GM08714 (cell line): ENCODE measurements around the gene BRD3OS.
A peak's percentile ranks its signal among the peaks of the same experiment; 100 is the strongest.

Experiments
- H3K4me3 ChIP-seq: fragments of 200-500 bp; sonication (Bioruptor generic); 2 replicates; pipeline ENCODE4 v1.5.1; 2014; ENCODE audit warnings: mild to moderate bottlenecking, low read length, inconsistent platforms
- ZNF274 ChIP-seq: IDR thresholded peaks from 2 replicates; pipeline ENCODE4 v1.6.1; 2012; ENCODE audit warnings: mild to moderate bottlenecking, low read depth, low read length

The BRD3OS gene

DNA sequence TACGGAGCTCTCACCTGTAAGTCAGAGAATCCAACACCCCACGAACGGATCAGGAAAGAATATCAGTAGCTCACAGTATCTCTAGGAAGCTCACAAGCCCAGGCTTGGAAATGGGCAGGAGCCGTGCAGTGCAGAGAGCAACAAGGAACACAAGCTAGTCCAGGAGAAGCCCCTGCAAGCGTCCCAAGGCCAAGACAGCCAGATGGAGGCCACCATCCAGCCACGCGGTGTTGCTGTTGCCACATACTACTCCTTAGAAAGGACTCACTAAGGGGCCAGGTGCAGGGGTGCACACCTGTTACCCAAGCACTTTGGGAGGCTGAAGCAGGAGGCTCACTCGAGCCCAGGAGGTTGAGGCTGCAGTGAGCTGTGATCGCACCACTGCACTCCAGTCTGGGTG, 17.7 kb upstream of the BRD3OS start:
- H3K4me3 ChIP-seq = no peak overlapping the region
- no peak for TF ChIP-seq ZNF274

DNA sequence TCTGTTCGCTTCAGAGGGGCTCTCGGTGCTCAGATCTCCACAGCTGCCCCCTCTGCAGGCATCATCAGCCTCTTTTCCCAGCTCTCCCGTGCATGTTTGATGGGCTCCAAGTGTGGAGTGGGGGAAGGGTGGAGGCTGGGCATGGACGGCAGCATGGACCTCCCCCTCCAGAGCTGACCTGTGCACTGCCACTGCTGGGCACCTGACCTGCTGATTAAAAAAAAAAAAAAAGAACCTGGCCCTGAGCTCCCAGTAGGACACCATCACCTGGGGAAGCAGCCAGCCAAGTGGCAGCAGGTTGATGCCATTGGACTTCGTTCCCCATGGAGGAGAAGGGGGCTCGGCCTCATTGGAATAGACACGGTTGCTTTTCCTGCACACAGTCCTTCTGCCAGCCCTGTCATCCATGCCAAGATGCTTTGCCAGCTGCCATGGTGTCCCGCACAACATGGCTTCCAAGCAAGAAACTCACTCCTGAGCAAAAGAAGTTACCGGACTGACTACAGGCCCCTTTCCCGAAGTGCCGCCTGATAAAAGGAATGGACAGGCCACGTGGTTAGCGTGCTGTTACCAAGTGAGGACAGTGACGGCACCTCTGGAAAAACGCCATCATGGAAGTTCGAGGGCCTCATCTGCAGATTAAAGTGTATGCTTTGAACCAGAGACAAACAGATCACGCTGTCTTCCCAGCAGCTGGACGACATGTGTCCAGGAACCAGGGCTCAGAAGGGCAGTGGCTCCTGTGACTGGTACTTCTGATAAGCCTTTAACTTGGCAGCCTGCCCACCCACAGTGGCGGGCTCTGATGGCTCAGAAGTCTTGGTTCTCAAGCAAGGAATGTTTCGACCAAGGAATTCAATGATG, 14.7 kb upstream of the BRD3OS start:
- no peak for TF ChIP-seq ZNF274
- no peak overlapping the region for H3K4me3 ChIP-seq

DNA sequence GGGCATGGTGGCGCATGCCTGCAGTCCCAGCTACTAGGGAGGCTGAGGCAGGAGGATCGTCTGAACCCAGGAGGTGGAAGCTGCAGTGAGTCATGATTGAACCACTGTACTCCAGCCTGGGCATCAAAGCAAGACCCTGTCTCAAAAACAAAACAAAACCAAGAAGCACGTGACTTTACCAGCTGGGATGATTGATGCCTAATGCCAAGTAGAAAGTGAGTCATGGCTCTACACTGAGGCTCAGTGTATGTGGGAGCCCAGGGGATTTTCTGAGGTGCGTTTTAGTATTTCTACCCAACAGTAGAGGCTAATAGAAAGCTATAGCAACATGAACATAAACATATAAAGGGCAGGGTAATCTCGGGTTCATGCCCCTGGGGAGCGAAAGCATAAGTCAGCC, 13.9 kb upstream of the BRD3OS start:
- TF ChIP-seq ZNF274 = no peak
- H3K4me3 ChIP-seq = no peak overlapping the region

DNA sequence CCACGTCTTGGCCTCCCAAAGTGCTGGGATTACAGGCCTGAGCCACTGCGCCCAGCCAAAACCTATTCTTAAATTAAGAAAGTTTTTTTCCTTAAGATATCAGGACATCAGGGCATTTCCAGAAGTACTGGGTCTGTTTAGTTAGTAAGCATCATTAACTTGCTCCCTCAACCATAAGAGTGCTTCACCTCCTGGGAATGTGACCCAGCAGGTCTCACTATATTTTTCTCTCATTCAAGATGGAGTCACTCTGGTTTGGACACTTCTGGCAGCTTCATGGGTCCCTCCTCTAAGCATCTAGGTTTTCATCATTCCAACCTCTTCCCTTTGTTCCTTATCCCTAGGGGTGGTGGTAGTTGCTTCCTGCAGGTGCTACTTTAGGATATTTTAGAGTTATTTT, 10.3 kb upstream of the BRD3OS start:
- H3K4me3 ChIP-seq = no peak overlapping the region
- no peak for TF ChIP-seq ZNF274

DNA sequence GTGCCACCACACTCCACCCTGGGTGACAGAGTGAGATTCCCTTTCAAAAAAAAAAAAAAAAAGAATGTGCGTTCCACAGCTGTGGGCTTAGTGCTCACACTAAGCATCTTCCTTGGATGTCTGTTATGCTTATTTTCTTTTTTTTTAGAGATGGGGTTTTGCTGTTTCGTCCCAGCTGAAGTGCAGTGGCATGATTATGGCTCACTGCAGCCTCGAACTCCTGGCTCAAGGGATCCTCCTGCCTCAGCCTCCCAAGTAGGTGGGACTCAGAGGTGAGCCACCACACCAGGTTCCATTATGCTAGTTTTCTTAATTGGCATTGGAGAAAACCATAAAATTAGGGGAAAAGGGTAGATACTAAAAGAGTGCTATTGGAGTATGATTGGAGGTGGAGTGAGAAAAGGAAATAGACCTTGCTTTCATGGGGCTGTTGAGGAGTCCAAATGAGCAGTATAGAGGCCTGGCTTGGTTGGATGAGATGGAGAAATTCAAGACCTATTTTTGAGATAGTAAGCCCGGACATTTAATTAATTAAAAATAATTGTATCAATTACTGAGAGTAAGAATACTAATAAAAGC, 978 bp upstream of the BRD3OS start:
- TF ChIP-seq ZNF274 = no peak
- H3K4me3 ChIP-seq = peak overlapping the region; percentile 31; the same call in 1 of the 2 replicates

DNA sequence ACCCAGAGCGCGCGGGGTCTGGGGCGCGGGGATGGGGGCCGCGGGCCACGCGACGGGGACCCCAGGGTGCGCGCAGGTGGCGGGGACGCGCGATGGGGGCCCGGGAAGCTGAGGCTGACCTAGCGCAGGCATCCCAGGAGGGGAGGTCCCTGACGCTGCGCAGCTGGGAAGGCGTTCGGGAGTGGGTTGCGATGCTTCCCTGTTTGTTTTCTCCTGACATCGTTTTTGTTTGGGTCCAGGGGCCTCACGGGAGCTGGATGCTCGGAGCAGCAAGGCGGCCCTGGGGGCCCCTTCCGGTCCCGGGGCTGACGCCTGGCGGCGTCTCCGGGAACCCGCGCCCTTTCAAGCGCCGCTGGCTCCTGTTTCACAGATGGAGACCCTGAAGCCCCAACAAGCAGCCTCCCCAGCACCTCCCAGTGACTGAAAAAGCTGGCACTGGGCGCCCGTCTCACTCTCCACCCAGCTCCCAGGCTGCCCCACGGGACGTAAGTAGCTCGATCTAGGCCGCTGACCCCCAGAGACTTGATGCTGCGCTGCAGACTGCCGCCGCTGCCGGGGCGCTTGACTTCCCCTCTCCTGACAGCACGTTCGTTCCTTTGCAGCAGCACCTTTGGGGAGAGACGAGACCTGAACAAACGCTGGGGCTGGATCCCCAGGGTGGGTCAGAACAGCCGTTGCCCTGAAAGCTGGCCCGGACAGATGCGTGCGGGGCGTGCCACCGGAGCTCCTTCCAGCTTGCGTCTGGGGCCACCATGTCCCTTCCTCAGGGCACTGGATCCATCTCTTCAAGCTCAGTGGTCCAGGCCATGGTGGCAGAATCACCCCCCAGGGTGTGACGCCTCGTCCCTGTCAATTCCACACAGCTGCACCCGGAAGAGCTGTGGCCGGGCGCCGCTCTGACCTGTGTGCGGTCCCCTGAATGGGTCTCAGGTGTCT, 593 bp downstream of the BRD3OS start:
- no peak for TF ChIP-seq ZNF274
- peak overlapping the region; percentile 87 for H3K4me3 ChIP-seq

DNA sequence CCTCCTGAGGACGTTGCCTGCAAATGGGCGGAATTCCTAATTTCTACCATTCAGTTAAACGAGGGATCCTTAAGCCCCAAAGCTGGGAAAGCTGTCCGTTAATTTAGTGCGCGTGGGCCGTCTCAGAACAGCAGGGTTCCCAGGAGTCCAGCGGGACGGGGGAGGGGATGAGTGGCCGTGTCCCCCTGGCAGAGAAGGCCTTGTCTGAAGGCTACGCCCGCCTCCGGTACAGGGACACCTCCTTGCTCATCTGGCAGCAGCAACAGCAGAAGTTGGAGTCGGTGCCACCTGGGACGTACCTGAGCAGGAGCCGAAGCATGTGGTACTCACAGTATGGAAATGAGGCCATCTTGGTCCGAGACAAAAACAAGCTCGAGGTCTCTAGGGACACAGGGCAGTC, 1.3 kb downstream of the BRD3OS start:
- TF ChIP-seq ZNF274 = no peak
- no peak overlapping the region; the same call in 1 of the 2 replicates for H3K4me3 ChIP-seq

DNA sequence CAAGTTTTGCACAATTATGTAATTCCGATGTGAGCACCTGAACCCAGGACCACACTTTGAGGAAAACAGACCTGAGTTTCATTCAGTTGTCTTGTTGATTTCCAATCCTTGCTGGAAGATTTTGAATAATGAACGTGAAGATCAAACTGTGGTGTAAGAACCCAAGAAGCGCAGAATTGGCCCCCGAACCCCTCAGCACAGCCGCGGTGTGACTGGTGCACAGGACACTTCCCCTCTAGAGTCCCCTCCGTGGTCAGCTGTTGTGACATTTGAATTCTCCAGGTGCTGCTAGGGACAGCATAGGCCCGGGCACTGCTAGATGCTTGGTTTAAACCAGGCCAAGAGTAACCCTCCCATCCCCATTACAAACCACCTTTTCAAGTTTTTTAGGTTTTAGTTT, 1.7 kb downstream of the BRD3OS start:
- TF ChIP-seq ZNF274 = no peak
- no peak overlapping the region for H3K4me3 ChIP-seq

DNA sequence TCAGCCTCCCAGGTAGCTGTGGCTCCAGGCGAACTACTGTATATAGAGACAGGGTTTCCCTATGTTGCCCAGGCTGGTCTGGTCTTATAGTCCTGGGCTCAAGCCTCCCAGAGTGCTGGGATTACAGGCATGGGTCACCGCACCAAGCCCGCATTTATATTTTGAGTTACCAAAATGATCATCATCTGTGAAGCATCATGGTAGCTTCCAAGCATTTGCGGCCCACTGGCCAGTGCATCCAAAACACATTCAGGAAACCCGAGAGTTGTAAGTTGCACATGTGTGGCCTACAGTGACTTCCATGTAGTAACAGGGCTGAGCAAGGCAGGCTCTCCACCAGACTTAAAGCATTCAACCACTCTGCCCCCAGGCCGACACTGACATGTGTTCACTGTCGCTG, 2.3 kb downstream of the BRD3OS start:
- TF ChIP-seq ZNF274 = no peak
- H3K4me3 ChIP-seq = no peak overlapping the region

DNA sequence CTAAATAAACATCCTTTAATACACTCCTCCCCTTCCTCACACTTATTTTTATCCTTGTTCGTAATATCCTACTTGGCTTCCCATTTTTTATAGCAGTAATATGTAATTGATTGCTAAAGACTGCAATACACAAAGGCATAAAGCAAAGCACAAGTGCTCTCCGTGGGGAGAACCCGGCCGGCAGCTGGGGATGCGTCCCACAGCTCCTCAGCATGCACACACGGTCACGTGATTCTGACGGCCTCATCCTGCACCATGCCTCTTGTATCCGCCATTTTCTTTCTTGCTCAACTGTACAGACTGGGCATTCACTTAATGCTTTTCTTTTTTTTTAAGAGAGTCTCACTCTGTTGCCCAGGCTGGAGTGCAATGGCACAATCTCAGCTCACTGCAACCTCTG, 2.8 kb downstream of the BRD3OS start:
- no peak for TF ChIP-seq ZNF274
- H3K4me3 ChIP-seq = no peak overlapping the region

DNA sequence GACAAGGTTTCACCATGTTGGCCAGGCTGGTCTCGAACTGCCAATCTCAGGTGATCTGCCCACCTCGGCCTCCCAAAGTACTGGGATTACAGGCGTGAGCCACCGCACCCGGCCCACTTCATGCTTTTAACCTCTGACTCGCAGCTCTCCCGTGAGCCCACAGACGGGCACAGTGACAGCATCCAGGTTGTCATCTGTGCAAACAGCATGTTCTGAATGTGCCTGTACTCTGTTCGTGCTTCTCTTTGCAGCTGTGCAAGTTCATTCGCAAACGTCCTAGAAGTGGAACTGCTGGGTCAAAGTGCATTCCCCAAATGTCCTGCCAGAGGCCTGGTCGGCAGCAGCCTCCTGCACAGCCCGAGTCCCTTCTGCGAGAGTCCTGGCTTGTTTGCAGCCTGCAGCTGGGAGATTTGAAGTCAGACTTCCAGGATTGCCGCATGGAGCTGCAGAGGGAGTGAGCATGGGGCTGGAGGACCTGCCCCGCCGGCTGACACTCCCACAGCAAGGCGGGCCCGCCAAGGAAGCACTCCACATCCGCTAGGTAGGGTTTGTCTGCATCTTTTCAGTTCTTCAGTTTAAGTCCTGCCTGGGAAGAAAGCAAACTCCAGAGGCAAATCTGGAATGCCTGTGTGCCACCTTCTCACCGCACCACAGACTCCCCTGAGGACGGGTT, 3.4 kb downstream of the BRD3OS start:
- no peak overlapping the region for H3K4me3 ChIP-seq
- TF ChIP-seq ZNF274 = no peak

DNA sequence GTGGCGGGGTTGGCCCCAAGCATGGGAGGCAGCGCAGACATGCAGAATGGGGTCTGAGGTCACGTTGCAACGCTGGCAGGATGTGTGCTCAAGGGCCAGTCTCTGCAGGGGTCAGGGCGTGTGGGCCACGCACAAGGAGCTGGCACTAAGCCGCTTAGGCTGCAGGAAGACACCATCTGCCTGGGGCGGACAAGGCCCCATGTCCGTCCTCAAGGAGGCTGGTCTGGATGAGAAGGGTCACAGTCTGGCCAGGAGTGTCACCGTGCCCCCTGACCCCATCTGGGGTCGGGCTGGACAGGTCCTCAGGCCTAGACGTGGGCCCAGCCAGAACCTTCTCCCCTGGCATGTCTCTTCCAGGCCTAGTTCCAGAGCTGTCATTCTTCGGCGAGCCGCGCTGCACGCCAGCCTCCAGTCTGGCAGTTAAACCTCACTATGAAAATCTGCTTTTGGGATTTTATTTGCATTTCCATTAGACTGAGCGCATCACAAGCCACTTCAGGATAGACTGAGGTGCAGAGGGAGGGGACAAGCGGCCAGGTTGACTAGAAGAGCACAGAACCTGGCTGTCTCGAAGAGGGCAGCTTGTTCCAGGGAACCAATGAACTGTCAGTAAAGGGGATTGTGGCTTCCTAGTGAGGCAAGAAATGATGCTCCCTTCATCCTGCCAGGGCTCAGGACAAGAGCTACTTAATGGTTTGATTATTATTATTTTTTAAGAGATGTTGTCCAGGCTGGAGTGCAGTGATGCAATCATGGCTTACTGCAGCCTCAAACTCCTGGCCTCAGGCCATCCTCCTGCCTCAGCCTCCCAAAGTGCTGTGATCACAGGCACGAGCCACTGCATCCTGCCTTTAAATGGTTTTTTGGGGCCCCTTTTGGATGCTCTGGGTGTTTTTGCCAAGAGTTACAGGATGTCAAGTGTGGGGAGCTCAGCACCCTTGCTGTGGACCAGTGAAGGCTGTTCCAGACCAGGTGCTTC, 4.3 kb downstream of the BRD3OS start:
- no peak for TF ChIP-seq ZNF274
- H3K4me3 ChIP-seq = no peak overlapping the region
